Dedifferentiated amniotic fluid mesenchymal stem cell (primary cell): ENCODE measurements around the gene PCED1A.

Source experiments
- DNase-seq: peaks from one replicate; pipeline ENCODE4 v3.0.0-alpha.2; 2016; ENCODE audit errors: extremely low spot score

PCED1A gene

GRCh38 chr20:2840138-2840966 is at the start of gene PCED1A, which contains the start of gene VPS16:
PCED1A (minus strand) TSS chr20:2840655; CDS start chr20:2839912, 743 bp downstream.
VPS16 (plus strand) TSS chr20:2840745; CDS start chr20:2840775, 30 bp downstream.
- DNase-seq, result peak; percentile 64

- DNase-seq, result no peak
These were observed 49.3 kb upstream of the PCED1A start for GRCh38 chr20:2889797-2890196.

- no peak for DNase-seq
These were observed 48.8 kb upstream of the PCED1A start for GRCh38 chr20:2889209-2889608.

GRCh38 chr20:2888224-2888955 is 47.9 kb upstream of the PCED1A start:
- no peak for DNase-seq

GRCh38 chr20:2887715-2888114 is 47.3 kb upstream of the PCED1A start:
- DNase-seq, result no peak

- DNase-seq, result no peak
These were observed 43.5 kb upstream of the PCED1A start for GRCh38 chr20:2883726-2884637.

GRCh38 chr20:2880650-2881049 is 40.2 kb upstream of the PCED1A start:
- no peak for DNase-seq

- DNase-seq, result peak; percentile 57
These were observed 38.7 kb upstream of the PCED1A start for GRCh38 chr20:2879146-2879545.

- DNase-seq, result no peak
These were observed 38.1 kb upstream of the PCED1A start for GRCh38 chr20:2878515-2878914.

GRCh38 chr20:2875690-2876203 is 35.3 kb upstream of the PCED1A start:
- no peak for DNase-seq

GRCh38 chr20:2874456-2874855 is 34.0 kb upstream of the PCED1A start:
- DNase-seq, result no peak

- no peak for DNase-seq
These were observed 33.2 kb upstream of the PCED1A start for GRCh38 chr20:2873747-2874041.

- DNase-seq, result peak; percentile 89
These were observed 32.7 kb upstream of the PCED1A start, which contains the start of gene PTPRA for GRCh38 chr20:2873010-2873746. PTPRA (plus strand) TSS chr20:2873481; CDS start chr20:2964278, 90,797 bp downstream.

- peak; percentile 28 for DNase-seq
These were observed 32.1 kb upstream of the PCED1A start for GRCh38 chr20:2872459-2873009.

- DNase-seq, result no peak
These were observed 31.4 kb upstream of the PCED1A start for GRCh38 chr20:2871661-2872458.

GRCh38 chr20:2871111-2871465 is 30.6 kb upstream of the PCED1A start:
- DNase-seq, result no peak

GRCh38 chr20:2869381-2869780 is 28.9 kb upstream of the PCED1A start:
- DNase-seq, result no peak

GRCh38 chr20:2867081-2867864 is 26.8 kb upstream of the PCED1A start:
- no peak for DNase-seq

GRCh38 chr20:2866236-2866635 is 25.8 kb upstream of the PCED1A start:
- DNase-seq, result no peak
